PC-3 (cell line): ENCODE results near the gene TBC1D5. TPM values are rescaled to one million over a fixed set of nuclear protein-coding genes. Genes with fewer than 3 reads are reported as not detected.

Experiments
- ATAC-seq: fragments of 200-7000 bp; cut with Tn5 transposase; 2 replicates; pipeline ENCODE4 v1.9.1; 2020; ENCODE audit warnings: mild to moderate bottlenecking, moderate library complexity
- BruUV-seq: library from RNA; stranded (reverse); fragments of 400-500 nt; replicated peaks from 2 replicates; lab custom pipeline; 2021; lab: Mats Ljungman, UMichigan
- CTCF ChIA-PET: fragments of 300-600 bp; sonication (Branson Sonifier 250); formaldehyde crosslinking; loops from one replicate; lab custom pipeline; 2022; ENCODE audit warnings: antibody characterized with exemption; lab: Charles Lee
- POLR2A ChIA-PET: fragments of 300-600 bp; sonication (Branson Sonifier 250); formaldehyde crosslinking; loops from one replicate; lab custom pipeline; 2022; ENCODE audit warnings: antibody characterized with exemption; ENCODE audit not compliant: unreplicated experiment; lab: Charles Lee
- DNase-seq: peaks from one replicate; pipeline ENCODE4 v3.0.0-alpha.2; 2015
- H2AFZ ChIP-seq: fragments of 300-600 bp; sonication (generic); 2 replicates; pipeline ENCODE4 v1.6.0; 2016; ENCODE audit warnings: antibody characterized with exemption, low read length
- H3F3A ChIP-seq: fragments of 300-600 bp; sonication (generic); one replicate; pipeline ENCODE4 v1.6.0; 2017; ENCODE audit warnings: antibody characterized with exemption, low read length, control low read depth, mild to moderate bottlenecking; ENCODE audit not compliant: unreplicated experiment
- H3K27ac ChIP-seq: fragments of 300-600 bp; sonication (generic); 2 replicates; pipeline ENCODE4 v1.5.1; 2016; ENCODE audit warnings: mild to moderate bottlenecking, low read length
- H3K27me3 ChIP-seq: fragments of 300-600 bp; sonication (generic); 2 replicates; pipeline ENCODE4 v1.6.1; 2016; ENCODE audit warnings: low read length, mixed read lengths
- H3K36me3 ChIP-seq: fragments of 300-600 bp; sonication (generic); 2 replicates; pipeline ENCODE4 v1.6.1; 2016; ENCODE audit warnings: low read depth, mixed run types, low read length, mixed read lengths
- H3K4me1 ChIP-seq: fragments of 300-600 bp; sonication (generic); 2 replicates; pipeline ENCODE4 v1.5.1; 2016; ENCODE audit warnings: low read length; ENCODE audit not compliant: insufficient read depth
- H3K4me2 ChIP-seq: fragments of 300-600 bp; sonication (generic); 2 replicates; pipeline ENCODE4 v1.6.0; 2016; ENCODE audit warnings: low read length
- H3K4me3 ChIP-seq: fragments of 300-600 bp; sonication (generic); 2 replicates; pipeline ENCODE4 v1.5.1; 2016; ENCODE audit warnings: mild to moderate bottlenecking, low read length, mixed read lengths
- H3K79me2 ChIP-seq: fragments of 300-600 bp; sonication (generic); 2 replicates; pipeline ENCODE4 v1.6.1; 2017; ENCODE audit warnings: low read length, mixed read lengths
- H3K9ac ChIP-seq: fragments of 300-600 bp; sonication (generic); 2 replicates; pipeline ENCODE4 v1.6.0; 2016; ENCODE audit warnings: mild to moderate bottlenecking, low read length
- H3K9me2 ChIP-seq: fragments of 300-600 bp; sonication (generic); replicated peaks from 2 replicates; pipeline ENCODE4 v1.6.1; 2016; ENCODE audit warnings: mixed run types, low read length, mixed read lengths
- H3K9me3 ChIP-seq: fragments of 300-600 bp; sonication (generic); 2 replicates; pipeline ENCODE4 v1.6.1; 2016; ENCODE audit warnings: low read length, mixed read lengths
- H4K20me1 ChIP-seq: fragments of 300-600 bp; sonication (generic); 2 replicates; pipeline ENCODE4 v1.6.1; 2016; ENCODE audit warnings: low read length, mixed read lengths
- CTCF ChIP-seq: fragments of 300-600 bp; sonication (generic); conservative IDR thresholded peaks from 2 replicates; pipeline ENCODE4 v1.5.1; 2017; ENCODE audit warnings: antibody characterized with exemption, low read depth, mild to moderate bottlenecking, low read length
- EZH2 ChIP-seq: fragments of 300-600 bp; sonication (generic); IDR thresholded peaks from one replicate; pipeline ENCODE4 v1.6.1; 2017; ENCODE audit warnings: antibody characterized with exemption, mild to moderate bottlenecking, low read length; ENCODE audit not compliant: unreplicated experiment
- EZH2phosphoT487 ChIP-seq: fragments of 300-600 bp; sonication (generic); IDR thresholded peaks from 2 replicates; pipeline ENCODE4 v1.6.1; 2018; ENCODE audit warnings: mild to moderate bottlenecking, antibody characterized with exemption, low read length, borderline replicate concordance
- intact Hi-C: fragments of 100-400 bp; cut with micrococcal nuclease; formaldehyde crosslinking; loops from 2 replicates; pipeline ENCODE4 v1.9.0; 2023
- total RNA-seq: library from RNA; depleted of rRNA; stranded (reverse); fragments of >200 nt; gene quantifications from 2 replicates; pipeline ENCODE4 v1.2.3, GENCODE V29; 2014

The TBC1D5 gene
- total RNA-seq, 1 experiment from 2014 or later = 54.5 TPM

GRCh38 chr3:17645074-17645698 is 97.2 kb downstream of the TBC1D5 start:
- Histone ChIP-seq H3F3A (no peaks in the 10 kb centered on the region), H3K27me3 (no peaks in the 10 kb centered on the region), H3K9me2 (no peaks in the 10 kb centered on the region), H3K4me3 (no peak overlapping the region), H3K27ac (no peak overlapping the region), H3K4me1 (peaks cover 4% of the 10 kb centered on the region; the same call in 1 of the 2 replicates), H3K79me2 (no peaks in the 10 kb centered on the region), H3K9ac (no peak overlapping the region), H2AFZ (no peak overlapping the region), H3K9me3 (no peaks in the 10 kb centered on the region), H3K4me2 (no peak overlapping the region), H3K36me3 (no peaks in the 10 kb centered on the region), H4K20me1 (no peaks in the 10 kb centered on the region)
- ChIA-PET POLR2A (no interaction called here), CTCF (interaction anchor here (0.6 to 1.6 kb wide), 7 partner anchors 8 to 198 kb away, joined by 3 to 21 read pairs (median 4); partner anchors contain the start of gene TBC1D5)
- ATAC-seq (peak; percentile 89), DNase-seq (peak; percentile 85)
- intact Hi-C loops = loop anchor here (1.0 to 10.0 kb wide), 6 partner anchors 97 to 742 kb away; partner anchors contain the start of gene TBC1D5
- TF ChIP-seq EZH2phosphoT487 (no peak), EZH2 (no peak), CTCF (peak; percentile 85)
- no TSS peak for BruUV-seq

- ChIA-PET CTCF (no interaction called here), POLR2A (no interaction called here)
- peaks cover 18% of the 10 kb centered on the region for H3K4me1 ChIP-seq
- no peaks in the 10 kb centered on the region for H3K27me3 ChIP-seq
- H2AFZ ChIP-seq = no peak overlapping the region
- no peaks in the 10 kb centered on the region for H3K9me3 ChIP-seq
- H4K20me1 ChIP-seq = no peaks in the 10 kb centered on the region
- no peak overlapping the region for H3K4me3 ChIP-seq
- DNase-seq = no peak
- no peak for ATAC-seq
- no peak overlapping the region for H3K4me2 ChIP-seq
- H3K79me2 ChIP-seq = no peaks in the 10 kb centered on the region
- intact Hi-C loops = loop anchor here (2.0 to 10.0 kb wide), 4 partner anchors 36 to 651 kb away; no protein-coding TSS in a partner anchor
- no TSS peak for BruUV-seq
- no peak overlapping the region for H3K9ac ChIP-seq
- TF ChIP-seq CTCF (no peak), EZH2phosphoT487 (no peak), EZH2 (no peak)
- no peaks in the 10 kb centered on the region for H3K9me2 ChIP-seq
- H3K36me3 ChIP-seq = no peaks in the 10 kb centered on the region
- no peaks in the 10 kb centered on the region for H3F3A ChIP-seq
- no peak overlapping the region for H3K27ac ChIP-seq
These were observed 98.7 kb downstream of the TBC1D5 start for GRCh38 chr3:17643691-17644090.

- BruUV-seq = no TSS peak
- ATAC-seq (no peak), DNase-seq (no peak)
- no peaks in the 10 kb centered on the region for H3F3A ChIP-seq
- no peaks in the 10 kb centered on the region for H4K20me1 ChIP-seq
- ChIA-PET POLR2A (no interaction called here), CTCF (no interaction called here)
- no peaks in the 10 kb centered on the region for H3K9me2 ChIP-seq
- H3K27me3 ChIP-seq = no peaks in the 10 kb centered on the region
- H3K79me2 ChIP-seq = peaks cover 10% of the 10 kb centered on the region
- TF ChIP-seq EZH2 (no peak), CTCF (no peak), EZH2phosphoT487 (no peak)
- intact Hi-C loops = loop anchor here (5.0 to 10.0 kb wide), 2 partner anchors 35 to 98 kb away; no protein-coding TSS in a partner anchor
- H3K9me3 ChIP-seq = no peaks in the 10 kb centered on the region
- H2AFZ ChIP-seq = no peak overlapping the region
- H3K4me1 ChIP-seq = peaks cover 22% of the 10 kb centered on the region
- no peaks in the 10 kb centered on the region for H3K36me3 ChIP-seq
- no peak overlapping the region for H3K4me3 ChIP-seq
- H3K9ac ChIP-seq = no peak overlapping the region
- no peak overlapping the region for H3K27ac ChIP-seq
- no peak overlapping the region for H3K4me2 ChIP-seq
These were observed 100.0 kb downstream of the TBC1D5 start for GRCh38 chr3:17642474-17642873.
